ENCODE results near the gene DNAJC1. TPM values are rescaled to one million over a fixed set of nuclear protein-coding genes. Genes with fewer than 3 reads are reported as not detected.

DNAJC1 gene
- total RNA-seq, 1 donor from 2014 or later = 18.2 TPM

DNA sequence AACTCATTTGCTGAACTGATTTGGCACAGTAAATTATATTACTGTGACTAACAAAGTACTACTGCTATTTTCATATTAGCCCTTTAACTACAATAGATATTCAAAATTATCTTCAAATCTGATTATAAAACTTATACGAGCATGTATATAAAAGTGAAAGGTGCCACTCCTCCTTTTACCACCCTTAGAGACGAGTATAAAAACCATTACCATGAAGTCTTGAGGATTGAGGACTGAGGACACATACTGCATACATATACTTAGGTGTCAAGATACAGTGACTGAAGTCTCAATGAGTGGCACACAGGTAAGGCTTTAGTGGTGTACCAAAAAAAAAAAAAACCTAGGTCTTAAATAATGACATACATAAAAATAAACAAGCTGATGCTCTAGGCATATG lies 98.6 kb downstream of the DNAJC1 start:
- H3K36me3 Mint-ChIP-seq = peaks cover 6% of the 10 kb centered on the region
- no peaks in the 10 kb centered on the region for H3K4me1 Mint-ChIP-seq (ENCODE audit: unreplicated experiment)
- H3K9me3 Mint-ChIP-seq = peaks cover 4% of the 10 kb centered on the region
- TF ChIP-seq, protein P1, sequence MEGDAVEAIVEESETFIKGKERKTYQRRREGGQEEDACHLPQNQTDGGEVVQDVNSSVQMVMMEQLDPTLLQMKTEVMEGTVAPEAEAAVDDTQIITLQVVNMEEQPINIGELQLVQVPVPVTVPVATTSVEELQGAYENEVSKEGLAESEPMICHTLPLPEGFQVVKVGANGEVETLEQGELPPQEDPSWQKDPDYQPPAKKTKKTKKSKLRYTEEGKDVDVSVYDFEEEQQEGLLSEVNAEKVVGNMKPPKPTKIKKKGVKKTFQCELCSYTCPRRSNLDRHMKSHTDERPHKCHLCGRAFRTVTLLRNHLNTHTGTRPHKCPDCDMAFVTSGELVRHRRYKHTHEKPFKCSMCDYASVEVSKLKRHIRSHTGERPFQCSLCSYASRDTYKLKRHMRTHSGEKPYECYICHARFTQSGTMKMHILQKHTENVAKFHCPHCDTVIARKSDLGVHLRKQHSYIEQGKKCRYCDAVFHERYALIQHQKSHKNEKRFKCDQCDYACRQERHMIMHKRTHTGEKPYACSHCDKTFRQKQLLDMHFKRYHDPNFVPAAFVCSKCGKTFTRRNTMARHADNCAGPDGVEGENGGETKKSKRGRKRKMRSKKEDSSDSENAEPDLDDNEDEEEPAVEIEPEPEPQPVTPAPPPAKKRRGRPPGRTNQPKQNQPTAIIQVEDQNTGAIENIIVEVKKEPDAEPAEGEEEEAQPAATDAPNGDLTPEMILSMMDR (conservative IDR thresholded peaks at IDR 0.05) = no peak
- DNase-seq (ENCODE audit: extremely low spot score, unreplicated experiment) = no peak
- H3K4me3 Mint-ChIP-seq = no peak overlapping the region
- no peaks in the 10 kb centered on the region for H3K27me3 Mint-ChIP-seq
- no peak overlapping the region for H3K27ac Mint-ChIP-seq

DNA sequence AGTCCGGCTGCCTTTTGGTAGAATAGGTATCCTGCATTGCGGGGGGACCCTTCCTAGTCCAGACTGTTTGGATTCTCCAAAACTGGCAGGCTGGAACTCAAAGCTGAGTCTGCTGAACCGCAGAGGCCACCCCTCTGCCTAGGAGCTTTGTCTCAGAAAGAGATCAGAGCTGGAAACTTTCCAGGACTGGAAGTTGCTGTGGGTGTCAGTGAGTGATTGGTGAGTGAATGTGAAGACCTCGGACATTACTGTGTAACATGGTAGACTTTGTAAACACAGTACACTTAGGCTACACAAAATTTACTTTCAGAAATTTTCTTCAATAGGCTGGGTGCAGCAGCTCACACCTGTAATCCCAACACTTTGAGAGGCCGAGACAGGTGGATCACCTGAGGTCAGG lies 103.8 kb downstream of the DNAJC1 start:
- TF ChIP-seq, protein P1 (conservative IDR thresholded peaks at IDR 0.05) = no peak
- Mint-ChIP-seq H3K36me3 (peaks cover 3% of the 10 kb centered on the region), H3K27me3 (no peaks in the 10 kb centered on the region), H3K4me1 (ENCODE audit: unreplicated experiment) (no peaks in the 10 kb centered on the region), H3K9me3 (peaks cover 10% of the 10 kb centered on the region), H3K4me3 (no peak overlapping the region), H3K27ac (no peak overlapping the region)
- no peak for DNase-seq (ENCODE audit: extremely low spot score, unreplicated experiment)

DNA sequence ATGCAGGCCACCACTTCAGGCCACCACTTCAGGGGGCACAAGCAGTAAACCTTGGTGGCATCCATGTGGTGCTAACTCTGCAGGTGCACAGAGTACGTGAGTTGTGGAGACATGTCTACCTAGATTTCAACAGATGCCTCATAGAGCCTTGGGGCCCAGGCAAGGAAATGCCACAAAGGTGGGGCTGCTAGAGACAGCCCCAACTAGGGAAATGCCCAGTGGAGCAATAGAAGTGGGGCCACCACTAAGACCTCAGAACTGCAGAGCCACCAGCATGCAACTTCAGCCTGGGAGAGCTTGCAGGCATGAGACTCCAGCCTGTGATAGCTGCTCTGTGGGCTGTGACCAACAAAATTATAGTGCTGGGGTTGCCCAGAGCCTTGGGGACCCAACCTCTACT lies 107.6 kb downstream of the DNAJC1 start:
- no peaks in the 10 kb centered on the region for H3K27me3 Mint-ChIP-seq
- peaks cover 7% of the 10 kb centered on the region for H3K36me3 Mint-ChIP-seq
- TF ChIP-seq, protein P1 (conservative IDR thresholded peaks at IDR 0.05) = no peak
- no peak overlapping the region for H3K27ac Mint-ChIP-seq
- no peaks in the 10 kb centered on the region for H3K4me1 Mint-ChIP-seq (ENCODE audit: unreplicated experiment)
- DNase-seq (ENCODE audit: extremely low spot score, unreplicated experiment) = no peak
- H3K4me3 Mint-ChIP-seq = no peak overlapping the region
- H3K9me3 Mint-ChIP-seq = peaks cover 16% of the 10 kb centered on the region

DNA sequence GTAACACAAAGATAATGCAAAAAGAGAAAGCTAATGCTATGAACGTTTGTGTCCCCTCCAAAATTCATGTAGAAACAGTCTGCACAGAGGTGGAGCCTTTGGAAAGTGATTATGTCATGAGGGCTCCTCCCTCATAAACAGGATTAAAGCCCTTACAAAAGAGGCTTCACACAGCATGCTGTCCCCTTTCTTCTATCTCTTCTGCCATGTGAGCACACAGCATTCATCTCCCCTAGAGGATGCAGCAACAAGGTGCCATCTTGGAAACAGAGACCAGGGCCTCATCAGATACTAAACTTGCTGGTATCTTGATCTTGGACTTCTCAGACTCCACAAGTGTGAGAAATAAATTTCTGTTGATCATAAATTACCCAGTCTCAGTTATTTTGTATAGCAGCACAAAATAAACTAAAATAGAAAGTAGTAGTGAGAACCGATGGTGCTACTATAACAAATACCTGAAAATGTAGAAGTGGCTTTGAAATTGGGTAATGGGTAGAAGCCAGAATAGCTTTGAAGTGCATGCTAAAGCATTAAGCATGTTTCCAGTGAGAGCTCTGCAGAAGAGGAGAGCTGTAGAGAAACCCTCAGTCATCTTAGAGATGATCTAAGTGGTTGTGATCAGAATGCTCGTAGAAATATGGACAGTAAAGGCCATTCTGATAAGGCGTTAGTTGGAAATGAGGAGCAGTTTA lies 108.7 kb downstream of the DNAJC1 start:
- no peak for DNase-seq (ENCODE audit: extremely low spot score, unreplicated experiment)
- H3K27me3 Mint-ChIP-seq = no peaks in the 10 kb centered on the region
- H3K4me3 Mint-ChIP-seq = no peak overlapping the region
- H3K4me1 Mint-ChIP-seq (ENCODE audit: unreplicated experiment) = no peaks in the 10 kb centered on the region
- no peak overlapping the region for H3K27ac Mint-ChIP-seq
- peaks cover 7% of the 10 kb centered on the region for H3K36me3 Mint-ChIP-seq
- peaks cover 16% of the 10 kb centered on the region for H3K9me3 Mint-ChIP-seq
- TF ChIP-seq, protein P1 (conservative IDR thresholded peaks at IDR 0.05) = no peak

DNA sequence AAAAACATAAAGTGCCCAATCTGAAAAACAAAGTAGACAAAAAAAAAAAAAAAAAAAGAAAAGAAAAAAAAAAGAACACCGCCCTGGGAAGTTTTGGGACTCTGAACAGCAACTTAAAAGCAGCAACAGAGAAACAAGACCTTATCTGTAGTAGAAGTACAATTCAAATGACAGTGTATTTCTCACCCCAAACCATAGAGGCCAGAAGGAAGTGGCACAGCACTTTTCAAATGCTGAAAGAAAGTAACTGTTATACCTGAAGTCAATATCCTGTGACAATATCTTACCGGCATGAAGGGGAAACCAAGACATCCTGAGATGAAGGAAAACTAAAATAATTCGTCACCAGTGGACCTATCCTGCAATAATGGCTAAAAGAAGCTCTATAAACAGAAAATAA lies 112.1 kb downstream of the DNAJC1 start:
- no peak for DNase-seq (ENCODE audit: extremely low spot score, unreplicated experiment)
- TF ChIP-seq, protein P1 (conservative IDR thresholded peaks at IDR 0.05) = no peak
- Mint-ChIP-seq H3K9me3 (peaks cover 25% of the 10 kb centered on the region), H3K36me3 (peaks cover 7% of the 10 kb centered on the region), H3K27ac (no peak overlapping the region), H3K27me3 (no peaks in the 10 kb centered on the region), H3K4me1 (ENCODE audit: unreplicated experiment) (peaks cover 4% of the 10 kb centered on the region), H3K4me3 (no peak overlapping the region)
